ENCODE results near the gene TMEM273.

Gene TMEM273

DNA sequence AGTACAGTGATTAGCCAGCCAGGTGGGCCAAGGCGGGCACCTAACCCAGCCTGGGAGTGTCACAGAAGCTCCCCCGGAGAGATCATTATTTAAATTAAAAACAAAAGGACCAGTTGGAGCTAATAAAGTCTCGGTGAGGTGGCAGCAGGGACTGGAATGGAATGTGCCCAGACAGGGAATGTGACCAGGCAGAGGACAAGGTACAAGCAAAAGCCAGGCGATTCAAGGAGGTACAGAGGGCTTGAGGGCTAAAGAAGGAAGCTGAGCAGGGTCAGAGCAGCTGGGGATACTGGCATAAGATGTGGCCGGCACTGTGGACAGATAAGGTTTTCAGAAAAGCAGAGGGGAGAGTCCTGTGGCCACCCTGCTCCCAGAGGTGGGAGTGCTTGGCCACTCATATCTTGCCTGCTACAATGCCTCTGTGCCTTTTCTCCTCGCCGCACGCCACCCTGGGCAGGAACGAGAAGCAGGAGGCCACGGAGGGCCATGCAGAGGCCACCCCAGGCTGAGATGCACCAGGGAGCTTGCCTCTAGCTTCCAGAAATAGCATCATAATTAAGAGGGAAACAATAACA, 13.2 kb downstream of the TMEM273 start:
- no peak for DNase-seq

DNA sequence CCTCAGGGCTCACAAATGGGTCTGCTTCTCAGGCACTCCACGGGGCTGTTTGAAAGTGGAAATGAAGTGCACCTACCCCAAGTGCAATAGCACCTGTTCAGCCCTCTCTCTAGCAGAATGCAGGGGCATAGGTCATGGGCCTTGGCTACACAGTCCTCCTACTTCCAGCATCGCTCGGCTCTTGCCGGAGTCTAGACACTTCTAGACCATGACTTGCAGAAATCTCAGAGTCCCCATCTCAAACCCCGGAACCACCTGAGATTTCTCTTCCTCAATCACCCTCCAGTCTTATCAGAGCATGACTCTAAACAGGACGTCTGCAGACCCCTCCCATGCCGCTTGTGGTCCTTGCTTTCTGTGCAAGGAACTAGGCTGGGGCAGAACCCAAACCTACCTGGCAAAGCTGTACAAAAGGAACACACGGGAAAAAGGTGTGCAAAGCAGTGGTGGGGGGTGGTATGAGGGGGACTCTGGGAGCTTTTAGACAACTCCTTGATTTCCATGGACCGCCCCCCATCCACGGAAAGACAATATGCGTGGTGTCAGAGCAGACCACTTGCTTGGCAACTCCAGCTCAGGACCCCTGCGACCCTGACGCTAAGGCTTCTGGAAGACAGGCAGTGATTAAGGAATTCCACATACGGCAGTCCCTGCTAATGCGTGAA, 13.8 kb downstream of the TMEM273 start:
- DNase-seq = peak; percentile 50

DNA sequence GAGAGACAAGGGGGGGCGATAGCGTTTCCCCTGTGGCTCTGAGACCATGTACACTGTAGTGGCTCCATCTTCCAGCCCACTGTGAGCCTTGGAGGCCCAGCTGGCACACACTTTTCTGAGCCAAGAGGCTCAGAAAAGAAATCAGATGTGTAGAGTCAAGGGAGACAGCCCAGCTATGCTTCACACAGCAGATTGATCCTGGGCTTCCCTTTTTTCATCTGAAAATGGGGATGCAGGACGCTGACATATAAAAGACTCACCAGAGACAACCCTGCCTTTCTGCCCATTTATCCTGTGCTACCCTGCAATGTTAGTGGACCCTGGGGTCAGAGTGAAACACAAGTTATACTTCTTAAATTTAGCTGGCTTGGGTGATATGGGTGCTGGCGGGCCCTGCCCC, 14.3 kb downstream of the TMEM273 start:
- DNase-seq = no peak

DNA sequence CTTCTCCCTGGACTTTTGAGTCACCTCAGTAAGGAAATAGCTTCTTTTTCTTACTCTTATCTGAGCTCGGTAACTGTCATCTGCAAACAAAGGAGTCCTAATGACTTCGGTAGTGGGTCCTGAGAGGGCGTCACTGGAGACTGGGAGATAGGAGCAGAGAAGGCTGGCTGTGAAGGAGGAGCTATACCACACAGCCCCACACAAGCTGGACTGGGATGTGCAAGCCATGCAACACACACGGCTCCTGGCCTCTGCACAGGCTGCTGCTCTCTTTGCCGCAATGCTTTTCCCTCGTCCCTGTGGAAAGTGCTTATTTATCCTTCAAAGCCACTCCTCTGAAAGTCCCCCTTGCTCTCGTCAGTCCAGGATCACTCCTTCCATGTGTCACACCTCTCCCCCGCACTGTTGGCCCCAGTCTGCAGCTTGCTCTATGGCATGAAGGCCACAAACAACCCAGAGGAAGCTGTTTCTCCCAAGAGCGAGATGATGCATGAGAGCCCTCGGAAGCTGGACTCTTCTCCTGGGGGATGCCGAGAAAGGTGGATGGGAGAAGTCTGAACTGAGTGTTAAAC, 14.9 kb downstream of the TMEM273 start:
- peak; percentile 49 for DNase-seq

DNA sequence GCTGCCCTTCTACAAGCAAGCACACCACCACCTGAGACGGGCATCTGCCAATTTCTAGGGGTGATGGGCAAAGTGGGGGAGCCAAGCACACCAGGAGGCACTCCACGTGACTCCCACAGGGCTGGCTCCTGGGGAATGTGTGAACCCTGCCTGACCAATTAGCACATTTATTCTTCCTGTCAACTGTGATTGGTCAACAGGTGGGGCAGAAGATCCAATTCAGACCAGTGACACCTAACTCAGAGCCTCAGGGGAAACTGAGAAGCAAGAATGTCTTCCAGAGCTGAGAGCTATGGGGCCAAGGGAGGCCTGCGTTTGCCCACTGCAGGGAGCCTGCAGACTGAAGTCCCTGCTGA, 15.4 kb downstream of the TMEM273 start:
- no peak for DNase-seq

DNA sequence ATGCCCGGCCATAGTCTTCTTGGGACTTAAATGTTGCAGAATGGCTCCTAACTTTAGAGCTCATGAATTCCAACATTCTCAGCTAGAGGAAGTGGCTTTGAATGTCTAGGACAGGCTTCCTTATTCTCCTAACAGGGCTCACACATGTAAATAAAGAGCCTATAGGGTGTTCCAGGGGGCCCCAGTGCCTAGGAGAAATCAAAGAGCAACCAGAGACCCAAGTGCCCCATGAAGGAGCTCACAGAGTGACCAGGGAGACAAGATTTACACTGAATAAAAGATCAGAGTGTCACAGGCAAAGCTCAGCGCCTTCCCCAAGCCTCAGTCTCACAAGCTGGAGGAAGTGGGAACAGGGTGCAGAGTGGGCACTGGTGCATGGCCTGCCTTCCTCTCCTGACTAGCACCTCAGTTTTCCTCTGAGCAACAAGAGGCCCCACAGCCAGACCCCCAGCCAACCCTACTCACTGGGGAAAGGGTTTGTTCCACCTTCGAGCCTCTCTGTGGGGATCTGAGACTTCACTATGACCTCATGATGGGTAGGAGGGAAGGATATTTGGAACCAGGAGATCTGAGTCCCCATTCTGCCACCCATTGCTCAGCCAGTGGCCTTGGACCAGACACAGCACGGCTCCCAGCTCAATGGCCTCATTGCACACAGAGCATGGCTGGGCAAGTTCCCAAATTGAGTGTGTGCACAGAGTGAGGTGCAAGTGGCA, 16.0 kb downstream of the TMEM273 start:
- peak; percentile 37 for DNase-seq

DNA sequence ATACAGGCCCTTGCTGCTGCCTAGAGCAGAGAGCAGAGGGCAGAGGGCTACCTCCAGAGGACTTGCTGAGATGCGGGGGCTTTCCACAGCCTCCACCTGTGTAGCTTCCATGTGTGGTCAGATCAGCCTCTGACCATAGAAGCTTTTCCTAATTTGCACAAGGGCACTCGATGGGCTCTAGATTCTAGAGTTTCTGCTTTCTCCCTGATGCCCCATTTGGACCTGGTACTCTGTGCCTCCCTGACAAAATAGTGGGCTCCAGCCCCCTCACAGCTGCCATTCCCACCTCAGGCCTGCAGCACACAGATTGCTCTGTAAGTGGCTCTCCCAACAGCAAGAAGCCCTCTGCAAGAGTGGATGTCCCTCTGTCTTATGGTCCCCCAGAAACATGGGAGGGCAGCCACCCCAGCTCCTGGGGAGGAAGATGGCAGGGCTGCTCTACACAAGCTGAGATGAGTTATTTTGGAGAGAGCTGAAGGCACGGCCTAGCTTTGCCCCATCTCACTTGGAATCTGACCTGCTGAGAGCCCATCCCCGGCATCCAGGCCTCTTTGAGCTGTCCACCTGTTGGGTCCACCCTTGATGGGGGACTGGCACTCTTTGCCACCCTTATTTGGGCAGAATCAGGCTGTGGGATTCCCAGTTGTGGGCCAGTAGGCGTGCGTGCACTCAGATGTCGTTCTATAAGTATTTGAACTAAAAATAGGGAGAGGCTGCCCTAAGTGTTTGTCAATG, 16.7 kb downstream of the TMEM273 start:
- DNase-seq = peak; percentile 31

DNA sequence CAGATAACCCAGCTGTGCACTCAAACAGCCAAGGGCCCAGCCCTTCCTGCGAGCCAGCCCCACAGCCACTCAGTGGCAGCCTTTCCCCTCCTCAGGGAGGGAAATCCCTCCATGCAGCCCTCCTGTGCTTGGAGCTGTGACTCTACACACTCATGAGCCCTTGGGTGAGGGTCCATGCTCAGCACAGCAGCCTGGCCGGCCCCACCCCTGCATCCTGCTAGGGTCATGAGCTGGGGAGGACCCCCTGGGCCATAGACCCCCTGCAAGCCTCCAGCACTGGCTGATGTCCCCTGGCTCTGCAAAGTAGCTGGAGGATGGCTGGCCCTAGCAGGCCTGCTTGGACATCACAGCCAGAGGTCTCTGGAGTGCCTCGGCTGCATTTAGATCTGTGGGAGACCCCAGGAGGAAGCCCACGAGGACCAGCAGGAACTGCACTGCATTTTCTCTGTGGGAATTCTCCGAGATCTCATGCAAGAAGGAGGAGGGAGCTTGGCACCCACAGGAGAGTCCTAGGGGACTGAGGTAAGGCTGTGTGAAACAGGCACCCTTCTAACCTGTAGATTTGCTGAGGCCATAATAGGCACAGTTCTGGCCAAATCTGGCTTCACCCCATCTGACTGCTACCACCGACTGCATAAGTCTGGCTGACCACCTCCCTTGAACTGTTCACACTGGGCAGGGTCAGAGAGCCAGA, 17.4 kb downstream of the TMEM273 start:
- DNase-seq = peak; percentile 44

DNA sequence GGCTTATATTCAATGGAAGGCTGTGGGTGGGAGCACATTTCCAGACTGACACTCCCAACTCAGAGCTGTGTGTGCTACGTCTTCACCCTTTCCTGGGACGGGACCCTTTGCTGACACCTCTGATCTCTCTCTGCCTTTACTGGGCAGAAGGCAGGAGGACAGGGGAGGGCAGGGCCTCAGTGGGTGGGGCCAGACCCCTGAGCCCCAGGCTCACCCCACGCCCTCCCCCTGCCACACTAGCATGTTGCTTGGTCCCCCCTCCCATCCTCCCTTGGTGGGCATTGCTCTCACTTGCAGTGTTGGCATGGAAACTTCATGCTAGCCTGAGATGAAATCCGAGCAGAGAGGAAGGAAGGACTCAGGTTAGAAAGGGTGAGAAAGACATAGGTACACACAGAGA, 18.4 kb downstream of the TMEM273 start:
- peak; percentile 25 for DNase-seq

DNA sequence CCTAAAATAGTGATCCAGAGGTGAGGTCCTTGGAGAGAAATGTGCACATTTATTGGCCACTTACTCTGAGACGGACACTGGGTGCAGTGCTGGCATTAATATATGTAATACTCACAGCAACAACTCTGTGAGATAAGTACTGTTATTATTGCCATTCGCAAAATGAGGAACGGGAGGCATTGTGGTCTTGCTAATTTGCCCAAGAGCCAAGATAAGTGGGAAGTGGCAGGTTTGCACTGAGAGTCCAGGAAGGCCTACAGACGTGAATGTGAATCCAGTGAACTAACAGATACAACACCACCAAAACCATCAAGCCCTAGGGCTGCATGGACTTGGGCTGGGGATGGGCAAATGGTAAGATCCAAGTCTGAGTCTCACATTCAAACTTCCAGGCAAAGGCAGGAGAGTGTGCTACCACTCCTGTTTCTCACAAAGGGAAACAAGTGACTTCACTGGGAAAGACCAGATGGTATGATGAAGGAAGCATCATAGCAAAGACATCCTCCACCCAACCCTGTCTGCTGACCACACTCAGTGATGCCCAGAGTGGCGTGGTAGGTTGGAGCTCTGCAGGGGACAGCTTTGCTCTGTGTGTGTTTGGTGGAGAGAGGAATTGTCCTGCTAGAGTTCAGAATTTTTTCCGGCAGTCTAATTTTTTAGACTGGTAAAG, 19.2 kb downstream of the TMEM273 start:
- DNase-seq = peak; percentile 22

DNA sequence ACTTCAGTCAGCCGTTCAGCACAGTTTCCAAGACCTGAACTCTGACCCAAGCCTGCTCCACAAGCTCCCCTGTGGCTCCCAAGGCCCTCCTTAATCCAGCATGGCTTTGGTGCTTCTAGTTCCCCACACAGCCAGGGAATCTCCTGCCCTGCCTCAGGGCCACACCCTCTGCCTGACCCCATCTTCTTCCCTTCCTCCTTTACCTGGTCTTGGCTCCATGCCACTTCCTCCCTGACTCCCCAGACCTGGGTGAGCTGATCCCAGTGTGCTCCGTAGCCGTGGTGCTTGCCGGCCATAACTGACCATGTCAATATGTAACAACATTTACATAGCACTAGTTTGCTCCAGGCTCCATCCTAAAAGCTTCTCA, 20.0 kb downstream of the TMEM273 start:
- peak; percentile 50 for DNase-seq

DNA sequence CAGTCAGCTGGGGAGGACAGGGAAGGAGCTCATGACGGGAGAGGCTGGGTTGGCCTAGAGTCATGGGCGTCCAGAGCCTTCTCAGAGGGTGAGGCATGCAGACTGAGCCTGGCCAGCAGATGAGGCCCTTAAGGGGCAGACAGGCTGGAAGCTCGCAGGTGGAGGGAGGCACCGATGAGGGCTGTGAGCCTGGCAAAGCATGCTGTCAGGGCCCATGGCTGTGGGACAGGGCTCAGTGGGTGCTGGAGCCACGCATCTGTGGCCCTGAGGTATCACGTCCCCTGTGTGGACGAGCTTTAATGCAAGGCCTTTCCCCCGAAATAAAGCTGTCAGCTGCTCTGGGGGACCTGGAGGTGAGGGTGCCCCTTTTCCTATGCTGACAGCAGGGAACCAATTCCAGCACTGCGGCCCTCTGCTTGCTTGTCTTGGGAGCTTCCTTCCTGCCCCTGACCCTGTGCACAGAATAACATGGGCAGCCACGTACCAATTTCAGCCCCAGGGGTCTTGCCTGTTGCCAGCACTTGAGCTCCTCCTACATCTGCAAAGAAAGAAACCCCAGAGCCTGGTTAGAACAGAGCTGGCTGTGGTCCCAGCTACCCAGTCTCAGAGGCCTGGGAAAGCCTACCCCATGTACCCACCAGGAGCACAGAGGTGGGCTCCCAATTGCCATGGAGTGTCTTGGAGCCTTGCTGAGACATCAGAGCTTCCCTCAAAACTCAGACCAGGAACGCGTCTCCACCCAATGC, 20.6 kb downstream of the TMEM273 start:
- peak; percentile 39 for DNase-seq

DNA sequence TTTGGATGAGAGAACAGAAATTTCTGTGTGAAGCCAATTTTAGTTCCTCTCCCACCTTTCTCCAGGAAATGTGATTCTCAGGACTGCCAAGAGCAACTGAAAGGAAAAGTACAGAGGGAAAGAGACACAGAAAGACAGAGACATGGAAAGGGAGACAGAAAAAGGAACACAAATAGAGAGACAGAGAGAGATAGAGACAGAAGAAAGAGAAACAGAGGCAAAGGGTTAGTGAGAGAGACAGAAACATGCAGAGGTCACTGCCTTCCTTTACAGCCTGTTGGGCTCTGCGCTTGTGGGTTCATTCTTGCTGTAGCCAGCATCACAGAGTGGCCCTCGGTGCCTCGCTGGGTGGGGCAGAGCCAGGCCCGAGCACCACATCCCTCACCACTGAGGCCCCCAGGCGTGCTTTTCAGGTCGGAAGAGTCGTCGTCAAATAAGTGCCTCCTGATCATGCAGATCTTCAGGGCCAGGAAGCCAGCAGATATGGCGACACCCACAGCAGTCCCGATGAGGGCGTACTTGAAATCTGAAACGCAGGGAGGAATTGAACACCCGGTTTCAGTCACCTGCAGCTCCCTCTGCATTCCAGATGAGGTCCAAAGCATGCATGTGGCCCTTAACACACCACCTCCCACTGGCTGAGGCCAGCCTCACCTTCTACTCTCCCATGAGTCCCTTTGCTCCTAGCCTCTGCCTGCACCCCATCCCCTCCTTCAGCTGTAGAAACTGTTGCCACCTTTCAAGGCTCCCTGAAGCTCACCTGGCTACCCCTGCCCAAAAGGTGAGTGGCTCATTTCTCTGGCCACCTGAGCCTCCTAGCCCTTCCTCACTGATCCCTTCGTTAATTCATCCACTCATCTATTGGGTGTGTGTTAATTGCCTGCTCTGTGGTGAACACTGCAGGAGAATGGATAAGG, 21.4 kb downstream of the TMEM273 start:
- peak; percentile 43 for DNase-seq

DNA sequence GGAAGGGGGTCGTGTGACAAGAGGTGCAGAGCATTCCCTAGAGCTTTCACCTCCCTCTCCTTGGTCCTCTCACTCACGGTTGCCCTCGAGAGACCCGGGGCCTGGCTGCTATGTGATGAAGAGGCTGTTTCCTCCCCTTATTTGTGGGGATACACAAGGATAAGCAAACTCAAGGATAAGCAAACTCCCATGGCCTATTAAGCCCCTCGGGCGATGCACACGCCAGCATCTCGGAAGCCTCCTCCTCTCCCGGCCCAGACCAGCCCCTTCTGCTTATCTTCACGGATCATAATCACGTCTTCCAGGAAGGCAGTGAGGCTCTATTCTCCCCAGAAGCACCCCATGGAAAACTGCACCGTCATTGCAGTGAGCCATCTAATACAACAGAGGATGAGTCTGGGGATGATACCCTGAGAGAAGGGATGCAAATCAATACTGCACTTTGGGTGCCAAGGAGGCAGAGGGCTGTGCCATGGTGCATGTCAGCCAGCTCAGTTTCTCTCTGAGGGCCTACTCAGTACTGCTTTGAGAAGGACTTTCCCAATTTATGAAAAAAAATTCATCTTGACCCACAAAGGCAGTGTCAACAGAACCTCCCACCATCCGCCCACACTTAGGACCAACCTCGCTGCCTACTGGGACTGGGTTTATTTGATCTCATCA, 22.2 kb downstream of the TMEM273 start:
- DNase-seq = peak; percentile 36

DNA sequence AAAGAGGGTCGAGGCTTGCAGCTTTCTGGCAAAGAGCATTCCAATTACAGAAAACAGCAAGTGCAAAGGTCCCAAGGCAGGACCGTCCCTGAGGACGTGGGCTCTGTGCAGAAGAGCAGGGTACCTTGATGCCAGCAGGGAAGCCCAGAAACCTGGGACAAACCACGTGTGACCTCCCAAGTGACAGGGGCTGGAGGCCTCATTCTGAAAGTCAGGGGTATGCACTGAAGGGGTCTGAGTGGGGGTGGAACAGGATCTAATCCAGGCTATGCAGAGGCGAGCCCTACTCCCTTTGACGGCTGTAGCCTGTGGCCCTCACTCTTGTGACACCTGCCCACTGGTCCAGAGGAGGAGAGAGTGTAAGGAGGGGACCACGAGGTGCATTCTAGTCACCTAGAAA, 22.9 kb downstream of the TMEM273 start:
- peak; percentile 29 for DNase-seq

DNA sequence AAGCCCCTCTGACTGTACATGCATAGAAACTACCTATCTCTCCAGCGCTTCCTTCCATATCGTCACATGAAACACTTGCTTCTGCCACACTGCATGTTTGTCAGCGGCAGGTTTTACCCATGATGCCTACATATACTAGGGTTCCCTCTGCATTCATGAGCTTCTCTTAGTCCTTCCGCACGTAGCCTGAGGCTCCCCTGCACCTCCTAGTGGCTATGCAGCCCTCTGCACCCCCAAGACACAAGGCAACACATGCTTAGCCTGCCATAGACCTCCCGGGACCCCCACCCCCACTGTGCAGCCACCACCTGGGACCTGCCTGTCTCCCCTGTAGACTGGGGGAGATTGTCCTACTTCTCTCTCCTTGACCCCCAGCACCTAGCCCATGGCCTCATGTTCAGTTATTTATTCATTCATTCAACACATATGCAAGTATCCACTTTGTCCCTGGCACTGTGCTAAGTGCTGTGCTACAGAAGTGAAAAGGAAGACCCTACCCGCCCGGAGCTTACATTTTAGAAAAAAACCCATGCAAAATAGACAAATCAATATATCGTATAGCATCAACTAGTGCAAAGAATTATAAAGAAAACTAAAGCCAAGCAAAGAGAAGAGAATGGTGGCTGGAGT, 23.5 kb downstream of the TMEM273 start:
- peak; percentile 65 for DNase-seq

DNA sequence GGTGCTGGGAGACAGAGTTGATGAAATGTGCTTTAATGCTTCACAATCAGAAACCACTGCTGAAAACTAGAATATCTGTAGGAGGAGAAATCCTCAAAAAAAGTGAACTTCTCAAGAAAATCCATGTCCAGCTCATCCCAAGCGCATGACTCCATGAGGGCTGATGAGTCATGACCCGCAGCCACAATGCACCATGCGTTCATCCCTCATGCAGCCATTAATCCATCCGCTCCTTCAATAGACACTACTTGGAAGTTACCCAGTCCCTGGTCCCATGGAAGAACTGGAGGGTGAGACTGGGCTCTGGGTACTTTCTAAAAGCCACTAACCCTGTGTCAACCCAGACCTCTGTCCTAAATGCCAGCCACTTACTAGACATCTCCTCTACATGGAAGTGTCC, 24.4 kb downstream of the TMEM273 start:
- peak; percentile 22 for DNase-seq

DNA sequence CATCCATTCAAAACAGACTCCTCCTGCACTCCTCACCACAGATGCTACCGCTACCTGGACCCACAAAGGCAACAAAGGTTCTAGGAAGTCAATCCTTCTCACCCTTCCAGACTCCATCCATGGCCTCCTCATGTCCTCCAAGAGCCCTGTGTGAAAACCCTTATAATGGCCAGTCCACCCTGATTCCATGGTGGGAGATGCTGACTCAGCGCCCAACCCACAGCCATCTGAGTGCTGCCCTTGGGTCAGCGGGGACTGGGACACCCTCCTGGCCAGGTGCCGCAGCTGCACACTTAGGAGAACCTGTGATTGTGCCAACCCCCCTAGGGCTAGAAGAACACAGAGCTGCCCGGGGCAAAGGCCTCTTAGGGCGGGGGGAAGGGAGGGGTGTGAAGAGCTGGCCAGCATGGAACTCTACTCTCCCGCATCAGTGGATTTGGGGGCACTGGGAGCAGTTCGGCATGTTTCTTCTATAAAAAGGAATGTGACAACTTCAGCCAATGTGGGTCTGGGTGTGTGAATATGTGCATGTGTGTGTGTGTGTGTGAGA, 25.4 kb downstream of the TMEM273 start:
- peak; percentile 36 for DNase-seq

DNA sequence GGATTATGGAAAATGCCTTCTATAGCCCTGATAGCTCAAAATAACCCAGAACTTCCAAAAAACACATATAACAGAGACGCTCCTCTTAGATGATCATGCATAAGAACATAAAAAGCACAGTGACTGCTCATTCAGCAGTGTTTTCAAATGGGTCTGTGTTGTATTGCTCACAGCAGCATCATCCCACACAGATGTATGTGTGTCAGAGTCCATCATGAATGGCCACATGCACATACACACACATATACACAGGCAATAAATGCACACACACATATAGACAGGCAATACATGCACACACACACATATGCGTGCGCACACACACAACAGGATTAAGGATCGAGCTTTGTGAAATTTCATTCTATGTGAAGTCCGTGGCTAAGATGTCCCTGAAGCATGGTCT, 26.1 kb downstream of the TMEM273 start:
- no peak for DNase-seq
